PC-9 (cell line): ENCODE results near the gene ABCD3. TPM values are rescaled to one million over a fixed set of nuclear protein-coding genes. Genes with fewer than 3 reads are reported as not detected.

ENCODE experiments used
- BruUV-seq: library from RNA; stranded (reverse); fragments of 400-500 nt; replicated peaks from 2 replicates; lab custom pipeline; 2021; lab: Mats Ljungman, UMichigan
- CTCF ChIA-PET: fragments of 300-600 bp; sonication (Branson Sonifier 250); formaldehyde crosslinking; loops from one replicate; lab custom pipeline; 2022; ENCODE audit warnings: antibody characterized with exemption; lab: Charles Lee
- POLR2A ChIA-PET: fragments of 300-600 bp; sonication (Branson Sonifier 250); formaldehyde crosslinking; loops from one replicate; lab custom pipeline; 2022; ENCODE audit warnings: antibody characterized with exemption; ENCODE audit not compliant: unreplicated experiment; lab: Charles Lee
- DNase-seq, 2 experiments: peaks; one replicate each; pipeline versions ENCODE4 v3.0.0 to v3.0.0-alpha.2; 2015 to 2022; ENCODE audit warnings: mixed read lengths in 1 of 2
- H2AFZ ChIP-seq: fragments of 200-600 bp; sonication (generic); 2 replicates; pipeline ENCODE4 v1.8.1; 2017; ENCODE audit warnings: antibody characterized with exemption
- H3F3A ChIP-seq: fragments of 200-600 bp; sonication (generic); 2 replicates; pipeline ENCODE4 v1.8.1; 2017; ENCODE audit warnings: antibody characterized with exemption, mild to moderate bottlenecking, low read depth; ENCODE audit not compliant: insufficient read depth
- H3K27ac ChIP-seq: fragments of 200-600 bp; sonication (generic); 2 replicates; pipeline ENCODE4 v1.6.1; 2016; ENCODE audit warnings: mixed run types
- H3K27me3 ChIP-seq: fragments of 200-600 bp; sonication (generic); 2 replicates; pipeline ENCODE4 v1.6.1; 2016; ENCODE audit warnings: low read depth, mixed run types; ENCODE audit not compliant: insufficient read depth
- H3K36me3 ChIP-seq: fragments of 200-600 bp; sonication (generic); 2 replicates; pipeline ENCODE4 v1.6.1; 2016; ENCODE audit warnings: low read depth, mixed run types
- H3K4me1 ChIP-seq: fragments of 200-600 bp; sonication (generic); replicated peaks from 2 replicates; pipeline ENCODE4 v1.6.1; 2016; ENCODE audit warnings: mixed run types; ENCODE audit not compliant: insufficient read depth
- H3K4me2 ChIP-seq: fragments of 200-600 bp; sonication (generic); 2 replicates; pipeline ENCODE4 v1.6.1; 2017; ENCODE audit warnings: mixed run types
- H3K4me3 ChIP-seq: fragments of 200-600 bp; sonication (generic); 2 replicates; pipeline ENCODE4 v1.6.1; 2016; ENCODE audit warnings: mixed run types
- H3K79me2 ChIP-seq: fragments of 200-600 bp; sonication (generic); 2 replicates; pipeline ENCODE4 v1.6.1; 2017; ENCODE audit warnings: low read depth, mixed run types
- H3K9me2 ChIP-seq: fragments of 200-600 bp; sonication (generic); 2 replicates; pipeline ENCODE4 v1.8.1; 2017; ENCODE audit warnings: mild to moderate bottlenecking; ENCODE audit not compliant: insufficient read depth
- H3K9me3 ChIP-seq: fragments of 200-600 bp; sonication (generic); 2 replicates; pipeline ENCODE4 v1.8.1; 2016; ENCODE audit warnings: low read depth; ENCODE audit not compliant: insufficient read depth
- H4K20me1 ChIP-seq: fragments of 200-600 bp; sonication (generic); 2 replicates; pipeline ENCODE4 v1.8.1; 2017; ENCODE audit not compliant: insufficient read depth
- EZH2 ChIP-seq: fragments of 200-600 bp; sonication (generic); IDR thresholded peaks from 2 replicates; pipeline ENCODE4 v1.8.0; 2017; ENCODE audit warnings: antibody characterized with exemption, low read depth
- intact Hi-C: fragments of 100-400 bp; cut with micrococcal nuclease; formaldehyde crosslinking; loops from one replicate; pipeline ENCODE4 v1.10.0; 2022; ENCODE audit not compliant: unreplicated experiment
- total RNA-seq: library from RNA; stranded (reverse); gene quantifications from 2 replicates; pipeline ENCODE4 v1.2.3, GENCODE V29; 2021
- TF ChIP-seq, protein P1 (sequence below): fragments of 200-600 bp; sonication (generic); conservative IDR thresholded peaks from 2 replicates; pipeline ENCODE4 v1.6.1; 2017; ENCODE audit warnings: mixed run types, antibody characterized with exemption, mild to moderate bottlenecking, moderate library complexity

ABCD3 gene
- total RNA-seq, 1 experiment from 2014 or later = 51.6 TPM

DNA sequence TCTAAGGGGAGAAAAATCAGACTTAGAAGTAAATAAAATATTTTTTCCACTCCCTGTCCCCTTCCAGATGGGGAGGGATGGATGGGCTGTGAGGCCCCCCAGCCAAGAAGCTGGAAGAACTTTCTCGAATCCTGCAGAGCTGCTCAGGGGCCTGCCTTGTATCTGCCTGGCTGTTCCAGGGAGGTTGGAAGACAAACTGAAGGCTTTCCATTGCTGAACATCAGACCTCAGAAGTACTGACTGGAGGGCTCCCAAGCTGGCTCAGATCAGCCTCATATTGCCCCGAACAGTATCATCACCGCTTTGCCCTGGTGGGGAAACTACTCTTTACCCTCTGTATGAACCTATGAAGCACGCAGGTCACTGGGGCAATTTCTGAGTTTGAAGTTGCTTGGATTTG lies 135.7 kb downstream of the ABCD3 start:
- H3K4me2 ChIP-seq = no peak overlapping the region
- no peak overlapping the region for H3K4me3 ChIP-seq
- TF ChIP-seq, protein P1, sequence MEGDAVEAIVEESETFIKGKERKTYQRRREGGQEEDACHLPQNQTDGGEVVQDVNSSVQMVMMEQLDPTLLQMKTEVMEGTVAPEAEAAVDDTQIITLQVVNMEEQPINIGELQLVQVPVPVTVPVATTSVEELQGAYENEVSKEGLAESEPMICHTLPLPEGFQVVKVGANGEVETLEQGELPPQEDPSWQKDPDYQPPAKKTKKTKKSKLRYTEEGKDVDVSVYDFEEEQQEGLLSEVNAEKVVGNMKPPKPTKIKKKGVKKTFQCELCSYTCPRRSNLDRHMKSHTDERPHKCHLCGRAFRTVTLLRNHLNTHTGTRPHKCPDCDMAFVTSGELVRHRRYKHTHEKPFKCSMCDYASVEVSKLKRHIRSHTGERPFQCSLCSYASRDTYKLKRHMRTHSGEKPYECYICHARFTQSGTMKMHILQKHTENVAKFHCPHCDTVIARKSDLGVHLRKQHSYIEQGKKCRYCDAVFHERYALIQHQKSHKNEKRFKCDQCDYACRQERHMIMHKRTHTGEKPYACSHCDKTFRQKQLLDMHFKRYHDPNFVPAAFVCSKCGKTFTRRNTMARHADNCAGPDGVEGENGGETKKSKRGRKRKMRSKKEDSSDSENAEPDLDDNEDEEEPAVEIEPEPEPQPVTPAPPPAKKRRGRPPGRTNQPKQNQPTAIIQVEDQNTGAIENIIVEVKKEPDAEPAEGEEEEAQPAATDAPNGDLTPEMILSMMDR = no peak
- no peak for TF ChIP-seq EZH2
- intact Hi-C loops = no loop called here
- DNase-seq = peak in 1 of 2 experiments; percentile 33
- ChIA-PET CTCF (no interaction called here), POLR2A (no interaction called here)
- H3K9me2 ChIP-seq = no peaks in the 10 kb centered on the region
- H3K4me1 ChIP-seq = peaks cover 13% of the 10 kb centered on the region
- no peaks in the 10 kb centered on the region for H3K36me3 ChIP-seq
- no TSS peak for BruUV-seq
- H3K79me2 ChIP-seq = no peaks in the 10 kb centered on the region
- no peaks in the 10 kb centered on the region for H3K9me3 ChIP-seq
- no peak overlapping the region for H3K27ac ChIP-seq
- no peaks in the 10 kb centered on the region for H3F3A ChIP-seq
- H3K27me3 ChIP-seq = no peaks in the 10 kb centered on the region
- H4K20me1 ChIP-seq = no peaks in the 10 kb centered on the region
- H2AFZ ChIP-seq = no peak overlapping the region

- no peaks in the 10 kb centered on the region for H3K79me2 ChIP-seq
- no peaks in the 10 kb centered on the region for H3K9me3 ChIP-seq
- H3K27me3 ChIP-seq = no peaks in the 10 kb centered on the region
- H3K4me2 ChIP-seq = no peak overlapping the region
- POLR2A ChIA-PET = no interaction called here
- DNase-seq = no peak
- no TSS peak for BruUV-seq
- no peak for TF ChIP-seq EZH2
- TF ChIP-seq, protein P1 = no peak
- CTCF ChIA-PET = no interaction called here
- intact Hi-C loops = no loop called here
- H3K9me2 ChIP-seq = no peaks in the 10 kb centered on the region
- H3F3A ChIP-seq = peaks cover 2% of the 10 kb centered on the region; the same call in 1 of the 2 replicates
- H3K27ac ChIP-seq = no peak overlapping the region
- H3K4me1 ChIP-seq = peaks cover 14% of the 10 kb centered on the region
- no peaks in the 10 kb centered on the region for H4K20me1 ChIP-seq
- no peak overlapping the region for H2AFZ ChIP-seq
- H3K36me3 ChIP-seq = no peaks in the 10 kb centered on the region
- no peak overlapping the region for H3K4me3 ChIP-seq
These were observed 136.4 kb downstream of the ABCD3 start for GRCh38 chr1:94554580-94554979.

GRCh38 chr1:94555091-94555490 lies 136.9 kb downstream of the ABCD3 start:
- H3K36me3 ChIP-seq = no peaks in the 10 kb centered on the region
- H3F3A ChIP-seq = peaks cover 7% of the 10 kb centered on the region; the same call in 1 of the 2 replicates
- no peaks in the 10 kb centered on the region for H3K27me3 ChIP-seq
- H4K20me1 ChIP-seq = no peaks in the 10 kb centered on the region
- TF ChIP-seq EZH2 = no peak
- TF ChIP-seq, protein P1 = no peak
- no peak overlapping the region for H3K4me3 ChIP-seq
- ChIA-PET POLR2A (no interaction called here), CTCF (no interaction called here)
- H3K9me3 ChIP-seq = no peaks in the 10 kb centered on the region
- DNase-seq = no peak
- H3K4me2 ChIP-seq = no peak overlapping the region
- no TSS peak for BruUV-seq
- no peaks in the 10 kb centered on the region for H3K79me2 ChIP-seq
- no peak overlapping the region for H3K27ac ChIP-seq
- no peak overlapping the region for H2AFZ ChIP-seq
- peaks cover 19% of the 10 kb centered on the region for H3K4me1 ChIP-seq
- no peaks in the 10 kb centered on the region for H3K9me2 ChIP-seq
- intact Hi-C loops = no loop called here
